OCI-LY7 (cell line): ENCODE measurements around the gene SNU13.

Experiments used
- CTCF ChIP-seq: fragments of 200-600 bp; sonication (generic); conservative IDR thresholded peaks from 2 replicates; pipeline ENCODE4 v1.5.1; 2014; ENCODE audit warnings: mild to moderate bottlenecking, antibody characterized with exemption, low read length, moderate library complexity, mixed read lengths
- EZH2phosphoT487 ChIP-seq: fragments of 200-600 bp; sonication (generic); IDR thresholded peaks from 2 replicates; pipeline ENCODE4 v1.6.1; 2018; ENCODE audit warnings: low read depth, borderline replicate concordance, mild to moderate bottlenecking, mixed run types, antibody characterized with exemption, low read length, moderate library complexity, mixed read lengths

- TF ChIP-seq CTCF, result no peak
- no peak for TF ChIP-seq EZH2phosphoT487
These were observed 27.6 kb downstream of the SNU13 start for GRCh38 chr22:41661088-41661487.
